ES-I3 (cell line): ENCODE data around the gene CPSF4L.

Source experiments
- H3K36me3 ChIP-seq: 2 replicates; pipeline ENCODE4 v1.6.1; 2013; ENCODE audit warnings: mild to moderate bottlenecking, low read length, control low read depth, moderate library complexity; ENCODE audit not compliant: insufficient read depth
- H3K4me1 ChIP-seq: 2 replicates; pipeline ENCODE4 v1.6.1; 2013; ENCODE audit warnings: mild to moderate bottlenecking, control low read depth, low read length; ENCODE audit not compliant: insufficient read depth
- H3K9ac ChIP-seq: 2 replicates; pipeline ENCODE4 v1.6.1; 2013; ENCODE audit warnings: low read depth, mild to moderate bottlenecking, low read length, moderate library complexity
- H3K9me3 ChIP-seq: 2 replicates; pipeline ENCODE4 v1.6.1; 2013; ENCODE audit warnings: mild to moderate bottlenecking, low read length, moderate library complexity; ENCODE audit not compliant: control insufficient read depth, insufficient read depth

CPSF4L gene

GRCh38 chr17:73250851-73251640, 10.6 kb downstream of the CPSF4L start:
- H3K9me3 ChIP-seq: no peaks in the 10 kb centered on the region
- 0 out of 2 replicates have a peak, but pooled peaks cover 6% of the 10 kb centered on the region for H3K36me3 ChIP-seq
- H3K9ac ChIP-seq: no peak overlapping the region
- H3K4me1 ChIP-seq: peaks cover 3% of the 10 kb centered on the region; the same call in 1 of the 2 replicates

- H3K4me1 ChIP-seq: no peaks in the 10 kb centered on the region
- no peaks in the 10 kb centered on the region for H3K9me3 ChIP-seq
- H3K9ac ChIP-seq: no peak overlapping the region
- 0 out of 2 replicates have a peak, but pooled peaks cover 6% of the 10 kb centered on the region for H3K36me3 ChIP-seq
Observed at GRCh38 chr17:73249700-73250099, 12.0 kb downstream of the CPSF4L start.

GRCh38 chr17:73248532-73248931, 13.1 kb downstream of the CPSF4L start:
- H3K9ac ChIP-seq: no peak overlapping the region
- H3K9me3 ChIP-seq: no peaks in the 10 kb centered on the region
- H3K4me1 ChIP-seq: no peaks in the 10 kb centered on the region
- H3K36me3 ChIP-seq: 0 out of 2 replicates have a peak, but pooled peaks cover 6% of the 10 kb centered on the region

GRCh38 chr17:73247726-73248125, 14.0 kb downstream of the CPSF4L start:
- Histone ChIP-seq H3K9ac (no peak overlapping the region), H3K9me3 (no peaks in the 10 kb centered on the region), H3K4me1 (no peaks in the 10 kb centered on the region), H3K36me3 (0 out of 2 replicates have a peak, but pooled peaks cover 6% of the 10 kb centered on the region)

GRCh38 chr17:73240561-73240960, 21.1 kb downstream of the CPSF4L start:
- H3K36me3 ChIP-seq: peaks cover 14% of the 10 kb centered on the region
- H3K9me3 ChIP-seq: no peaks in the 10 kb centered on the region
- H3K9ac ChIP-seq: no peak overlapping the region
- no peaks in the 10 kb centered on the region for H3K4me1 ChIP-seq

- Histone ChIP-seq H3K36me3 (peaks cover 16% of the 10 kb centered on the region), H3K9me3 (no peaks in the 10 kb centered on the region), H3K4me1 (no peaks in the 10 kb centered on the region), H3K9ac (no peak overlapping the region)
Observed at GRCh38 chr17:73237714-73238113, 24.0 kb downstream of the CPSF4L start.

- Histone ChIP-seq H3K36me3 (peaks cover 16% of the 10 kb centered on the region), H3K9ac (no peak overlapping the region), H3K9me3 (no peaks in the 10 kb centered on the region), H3K4me1 (peaks cover 5% of the 10 kb centered on the region; the same call in 1 of the 2 replicates)
Observed at GRCh38 chr17:73234736-73235135, 26.9 kb downstream of the CPSF4L start.

- Histone ChIP-seq H3K4me1 (peaks cover 18% of the 10 kb centered on the region), H3K9ac (peak overlapping the region; percentile 96), H3K36me3 (peaks cover 16% of the 10 kb centered on the region), H3K9me3 (no peaks in the 10 kb centered on the region)
Observed at GRCh38 chr17:73232587-73233373, 28.9 kb downstream of the CPSF4L start.

- Histone ChIP-seq H3K9ac (peak overlapping the region; percentile 96), H3K36me3 (peaks cover 10% of the 10 kb centered on the region), H3K9me3 (no peaks in the 10 kb centered on the region), H3K4me1 (peaks cover 26% of the 10 kb centered on the region)
Observed at GRCh38 chr17:73231841-73232586, 29.7 kb downstream of the CPSF4L start.

GRCh38 chr17:73231395-73231794, 30.3 kb downstream of the CPSF4L start:
- H3K4me1 ChIP-seq: peaks cover 31% of the 10 kb centered on the region
- peak overlapping the region; percentile 96 for H3K9ac ChIP-seq

GRCh38 chr17:73230088-73230487, 31.6 kb downstream of the CPSF4L start:
- no peak overlapping the region for H3K9ac ChIP-seq
- no peaks in the 10 kb centered on the region for H3K9me3 ChIP-seq
- H3K36me3 ChIP-seq: no peaks in the 10 kb centered on the region
- peaks cover 34% of the 10 kb centered on the region for H3K4me1 ChIP-seq

More at GRCh38 chr17:73231395-73231794, 30.3 kb downstream of the CPSF4L start:
- H3K9me3 ChIP-seq: no peaks in the 10 kb centered on the region
- peaks cover 7% of the 10 kb centered on the region; the same call in 1 of the 2 replicates for H3K36me3 ChIP-seq

- Histone ChIP-seq H3K36me3 (no peaks in the 10 kb centered on the region), H3K9ac (peak overlapping the region; percentile 2; the same call in 1 of the 2 replicates), H3K4me1 (peaks cover 41% of the 10 kb centered on the region), H3K9me3 (no peaks in the 10 kb centered on the region)
Observed at GRCh38 chr17:73228748-73229236, 32.9 kb downstream of the CPSF4L start.

- no peak overlapping the region for H3K9ac ChIP-seq
- H3K9me3 ChIP-seq: no peaks in the 10 kb centered on the region
- peaks cover 41% of the 10 kb centered on the region for H3K4me1 ChIP-seq
- no peaks in the 10 kb centered on the region for H3K36me3 ChIP-seq
Observed at GRCh38 chr17:73227944-73228343, 33.7 kb downstream of the CPSF4L start.

- H3K9me3 ChIP-seq: no peaks in the 10 kb centered on the region
- no peaks in the 10 kb centered on the region for H3K36me3 ChIP-seq
- peaks cover 41% of the 10 kb centered on the region for H3K4me1 ChIP-seq
- no peak overlapping the region for H3K9ac ChIP-seq
Observed at GRCh38 chr17:73227379-73227778, 34.3 kb downstream of the CPSF4L start.
